Prostate gland (tissue), 2 donors: ENCODE data around the gene MYH9. TPM values are rescaled to one million over a fixed set of nuclear protein-coding genes. Genes with fewer than 3 reads are reported as not detected.

Source experiments
- DNase-seq: peaks from one replicate; pipeline ENCODE4 v3.0.0-alpha.2; 2019; ENCODE audit warnings: low spot score
- H3K27ac ChIP-seq, 2 donors: fragments of 200-600 bp; sonication (generic); 2 replicates each; pipeline ENCODE4 v1.5.1; 2017 to 2019
- H3K27me3 ChIP-seq: fragments of 200-600 bp; sonication (generic); replicated peaks from 2 replicates; pipeline ENCODE4 v1.5.1; 2019; ENCODE audit not compliant: insufficient read depth
- H3K36me3 ChIP-seq, 2 donors: fragments of 200-600 bp; sonication (generic); 1 replicate in 1 of 2; 2 replicates in 1 of 2; pipeline versions ENCODE4 v1.5.1 to v1.8.1; 2017 to 2019
- H3K4me1 ChIP-seq: fragments of 200-600 bp; sonication (generic); replicated peaks from 2 replicates; pipeline ENCODE4 v1.5.1; 2019
- H3K4me3 ChIP-seq, 2 donors: fragments of 200-600 bp; sonication (generic); 2 replicates each; pipeline ENCODE4 v1.5.1; 2017 to 2019
- H3K9me3 ChIP-seq: fragments of 200-600 bp; sonication (generic); 2 replicates; pipeline ENCODE4 v1.5.1; 2017
- POLR2A ChIP-seq: fragments of 450-650 bp; IDR thresholded peaks from one replicate; pipeline ENCODE4 v1.6.1; 2016; ENCODE audit warnings: antibody characterized with exemption, mild to moderate bottlenecking
- POLR2AphosphoS5 ChIP-seq: sonication (generic); formaldehyde crosslinking; IDR thresholded peaks from one replicate; pipeline ENCODE4 v1.6.1; 2017; ENCODE audit warnings: antibody characterized with exemption
- WGBS: methylation state at CpG from one replicate; pipeline ENCODE4 v1.1.5; 2018; 5-methylcytosine and 5-hydroxymethylcytosine counted together
- intact Hi-C: fragments of 100-400 bp; cut with DNase I; formaldehyde crosslinking; loops from one replicate; pipeline ENCODE4 v1.14.2; 2022
- total RNA-seq, 2 donors: library from RNA; depleted of rRNA; stranded (reverse); fragments of >200 nt; gene quantifications; one replicate each; pipeline ENCODE4 v1.1.0, GENCODE V29; 2016
- TF ChIP-seq, protein P1 (sequence below), 4 experiments: fragments of 200-600 bp in 2 of 4; fragments of 450-650 bp in 2 of 4; sonication (generic) in 2 of 4; IDR thresholded peaks; 1 replicate in 3 of 4; 2 replicates in 1 of 4; pipeline ENCODE4 v1.5.1; 2016 to 2019; ENCODE audit warnings: antibody characterized with exemption in 4 of 4, mild to moderate bottlenecking in 2 of 4, moderate library complexity in 2 of 4

MYH9 gene
- total RNA-seq, 2 donors from 2014 or later = 295 to 329 TPM

DNA sequence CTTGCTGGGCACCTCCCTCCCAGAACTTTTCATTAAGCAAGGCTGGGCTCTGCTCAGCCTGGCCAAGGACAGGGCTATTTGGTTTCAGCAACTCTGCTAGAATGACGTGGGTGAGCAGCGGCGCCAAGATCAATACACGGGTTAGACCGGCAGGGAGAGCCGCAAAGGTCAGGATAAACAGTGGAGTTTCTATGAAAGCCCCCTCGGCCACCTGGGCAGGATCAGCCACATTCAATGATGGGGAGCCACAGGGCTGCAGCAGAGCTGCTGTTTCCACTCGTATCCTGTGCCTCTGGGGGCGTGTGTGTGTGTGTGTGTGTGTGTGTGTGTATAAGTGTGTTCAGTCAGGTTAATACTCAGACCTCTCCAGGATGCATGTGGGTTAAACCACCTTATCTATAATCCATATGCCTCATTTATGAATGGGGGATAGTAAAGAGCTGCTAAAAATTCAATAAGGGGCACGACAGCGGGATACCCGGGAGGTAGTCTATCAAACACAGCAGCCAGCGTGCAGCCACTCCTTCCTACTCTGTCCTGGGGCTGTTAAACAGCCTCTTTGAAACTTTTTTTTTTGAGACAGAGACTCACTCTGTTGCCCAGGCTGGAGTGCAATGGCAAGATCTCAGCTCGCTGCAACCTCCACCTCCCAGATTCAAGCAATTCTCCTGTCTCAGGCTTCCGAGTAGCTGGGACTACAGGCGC lies 34.8 kb downstream of the MYH9 start:
- DNase-seq = peak; percentile 69
- no peaks in the 10 kb centered on the region for H3K27me3 ChIP-seq
- intact Hi-C loops = no loop called here
- H3K4me1 ChIP-seq = peaks cover 53% of the 10 kb centered on the region
- H3K9me3 ChIP-seq = no peaks in the 10 kb centered on the region
- no peak overlapping the region for H3K4me3 ChIP-seq
- WGBS = 31% methylated on average over 16 of the region's 16 CpGs
- no peaks in the 10 kb centered on the region for H3K36me3 ChIP-seq
- TF ChIP-seq POLR2A (no peak), POLR2AphosphoS5 (peak; percentile 61)
- peak overlapping the region; percentile 96 to 99 for H3K27ac ChIP-seq

DNA sequence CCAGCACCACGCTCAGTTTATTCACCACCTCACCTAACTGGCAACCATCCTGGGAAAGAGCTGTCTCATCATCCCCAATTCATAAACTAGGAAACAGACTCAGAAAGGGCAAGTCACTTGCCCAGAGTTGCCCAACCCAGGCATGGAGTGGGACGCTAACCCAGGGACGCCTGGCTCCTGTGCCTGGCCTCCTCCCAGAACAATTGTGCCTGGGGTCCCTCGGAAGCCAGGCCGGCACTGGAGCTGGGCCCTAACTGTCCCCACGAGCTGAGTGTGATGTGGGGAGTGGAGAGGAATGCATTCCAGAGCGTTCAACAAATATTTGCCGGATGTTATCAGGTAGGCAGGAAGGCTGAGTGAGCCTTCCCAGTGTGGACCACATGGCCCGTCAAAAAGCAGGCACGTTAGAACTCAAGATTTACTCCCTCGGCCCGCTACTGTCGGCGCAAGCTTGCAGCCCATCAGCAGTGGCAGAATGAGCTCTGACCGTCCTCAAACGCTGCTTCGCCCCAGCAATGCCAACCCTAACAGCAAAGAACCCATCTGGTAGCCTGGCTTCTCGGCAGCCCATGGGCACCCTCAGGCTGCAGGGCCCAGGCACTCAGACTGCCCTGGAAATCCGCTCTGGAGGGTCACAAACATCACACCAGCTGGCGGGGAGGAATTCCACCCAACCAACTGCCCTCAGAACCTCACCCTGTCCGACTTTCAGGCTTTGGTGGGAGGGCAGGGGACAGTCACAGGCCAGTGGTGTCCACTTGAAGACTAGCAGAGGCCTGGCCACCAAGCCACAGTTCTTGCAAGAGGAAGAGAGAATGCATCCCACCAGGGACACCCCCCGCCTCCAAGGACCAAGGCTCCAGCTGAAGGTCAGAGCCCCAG lies 35.6 kb downstream of the MYH9 start:
- H3K27ac ChIP-seq = peak overlapping the region; percentile 96 to 99
- no peaks in the 10 kb centered on the region for H3K9me3 ChIP-seq
- no peak overlapping the region for H3K4me3 ChIP-seq
- TF ChIP-seq, protein P1, sequence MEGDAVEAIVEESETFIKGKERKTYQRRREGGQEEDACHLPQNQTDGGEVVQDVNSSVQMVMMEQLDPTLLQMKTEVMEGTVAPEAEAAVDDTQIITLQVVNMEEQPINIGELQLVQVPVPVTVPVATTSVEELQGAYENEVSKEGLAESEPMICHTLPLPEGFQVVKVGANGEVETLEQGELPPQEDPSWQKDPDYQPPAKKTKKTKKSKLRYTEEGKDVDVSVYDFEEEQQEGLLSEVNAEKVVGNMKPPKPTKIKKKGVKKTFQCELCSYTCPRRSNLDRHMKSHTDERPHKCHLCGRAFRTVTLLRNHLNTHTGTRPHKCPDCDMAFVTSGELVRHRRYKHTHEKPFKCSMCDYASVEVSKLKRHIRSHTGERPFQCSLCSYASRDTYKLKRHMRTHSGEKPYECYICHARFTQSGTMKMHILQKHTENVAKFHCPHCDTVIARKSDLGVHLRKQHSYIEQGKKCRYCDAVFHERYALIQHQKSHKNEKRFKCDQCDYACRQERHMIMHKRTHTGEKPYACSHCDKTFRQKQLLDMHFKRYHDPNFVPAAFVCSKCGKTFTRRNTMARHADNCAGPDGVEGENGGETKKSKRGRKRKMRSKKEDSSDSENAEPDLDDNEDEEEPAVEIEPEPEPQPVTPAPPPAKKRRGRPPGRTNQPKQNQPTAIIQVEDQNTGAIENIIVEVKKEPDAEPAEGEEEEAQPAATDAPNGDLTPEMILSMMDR (IDR thresholded peaks at IDR 0.05) = no peak
- TF ChIP-seq POLR2AphosphoS5 = peak; percentile 84
- TF ChIP-seq POLR2A = peak; percentile 10
- intact Hi-C loops = no loop called here
- no peaks in the 10 kb centered on the region for H3K27me3 ChIP-seq
- peak; percentile 69 for DNase-seq
- 33% methylated on average over 22 of the region's 22 CpGs for WGBS
- no peaks in the 10 kb centered on the region for H3K36me3 ChIP-seq
- H3K4me1 ChIP-seq = peaks cover 46% of the 10 kb centered on the region

DNA sequence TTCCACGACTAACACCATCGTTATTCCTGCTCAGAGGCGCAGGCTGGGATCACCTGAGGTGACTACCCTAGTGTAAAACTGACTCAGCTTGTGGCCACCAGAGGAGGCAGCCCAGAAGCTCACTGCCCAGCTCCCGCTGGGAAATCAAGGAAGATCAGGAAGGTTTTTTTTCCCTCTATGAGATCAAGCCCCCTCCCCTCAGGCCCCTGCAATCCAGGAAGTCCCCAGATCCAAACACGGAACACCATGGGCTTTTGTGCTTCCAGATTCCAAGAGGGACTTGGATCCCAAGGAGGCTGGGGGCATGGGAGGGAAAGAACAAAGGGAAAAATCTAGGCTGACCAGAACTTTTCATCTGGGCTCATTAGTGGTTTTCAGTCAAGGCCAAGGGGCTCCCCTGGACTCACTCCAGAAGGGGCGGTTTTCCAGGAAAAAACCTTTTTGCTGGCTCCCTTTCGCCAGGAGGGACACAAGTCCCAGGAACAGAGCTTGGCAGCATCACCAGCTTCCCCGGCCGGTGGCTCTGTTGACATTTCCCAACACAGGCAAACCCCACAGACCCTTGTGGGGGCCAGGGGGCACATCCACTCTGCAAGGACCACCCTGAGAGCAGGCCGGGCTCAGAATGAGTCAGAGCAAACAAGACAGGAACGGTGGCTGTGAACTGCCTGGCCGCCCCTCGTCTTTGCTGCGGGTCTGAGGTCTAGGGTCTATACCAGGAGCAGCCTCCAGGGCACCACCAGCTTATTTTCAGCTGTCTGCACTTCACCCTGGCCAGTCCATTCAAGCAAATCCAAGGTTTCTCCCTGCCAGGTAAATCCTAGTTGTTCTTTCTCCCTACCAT lies 36.8 kb downstream of the MYH9 start:
- 18% methylated on average over 14 of the region's 14 CpGs for WGBS
- Histone ChIP-seq H3K4me3 (no peak overlapping the region), H3K27ac (peak overlapping the region; percentile 96 to 99), H3K27me3 (no peaks in the 10 kb centered on the region), H3K4me1 (peaks cover 38% of the 10 kb centered on the region), H3K9me3 (no peaks in the 10 kb centered on the region), H3K36me3 (no peaks in the 10 kb centered on the region)
- no peak for DNase-seq
- TF ChIP-seq, protein P1 (IDR thresholded peaks at IDR 0.05) = no peak
- TF ChIP-seq POLR2A = no peak
- TF ChIP-seq POLR2AphosphoS5 = no peak
- intact Hi-C loops = no loop called here

DNA sequence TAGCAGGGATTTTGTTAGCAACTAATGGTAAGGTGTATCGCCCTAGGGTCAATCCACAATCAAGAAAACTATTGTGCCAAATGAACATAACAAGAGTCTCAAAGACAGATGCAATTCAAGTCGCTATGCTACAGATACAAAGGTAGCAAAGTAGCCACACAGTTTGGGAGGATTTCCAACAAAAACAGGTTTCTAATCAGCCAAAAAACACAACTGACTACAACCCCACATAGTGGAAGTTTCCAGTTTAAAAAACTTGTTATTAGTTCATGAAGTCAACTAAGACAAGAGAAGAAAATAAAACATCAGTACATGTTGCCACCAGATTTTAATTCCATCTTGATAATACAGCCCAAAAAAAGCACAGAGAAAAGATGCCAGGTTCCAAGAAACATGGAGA lies 38.0 kb downstream of the MYH9 start:
- DNase-seq = no peak
- peaks cover 32% of the 10 kb centered on the region for H3K4me1 ChIP-seq
- no peaks in the 10 kb centered on the region for H3K9me3 ChIP-seq
- intact Hi-C loops = no loop called here
- WGBS = 82% methylated on average over 2 of the region's 2 CpGs
- no peaks in the 10 kb centered on the region for H3K27me3 ChIP-seq
- no peak overlapping the region for H3K4me3 ChIP-seq
- H3K27ac ChIP-seq = peak overlapping the region; percentile 96 to 99
- TF ChIP-seq, protein P1 (IDR thresholded peaks at IDR 0.05) = no peak
- no peak for TF ChIP-seq POLR2AphosphoS5
- TF ChIP-seq POLR2A = no peak
- no peaks in the 10 kb centered on the region for H3K36me3 ChIP-seq

DNA sequence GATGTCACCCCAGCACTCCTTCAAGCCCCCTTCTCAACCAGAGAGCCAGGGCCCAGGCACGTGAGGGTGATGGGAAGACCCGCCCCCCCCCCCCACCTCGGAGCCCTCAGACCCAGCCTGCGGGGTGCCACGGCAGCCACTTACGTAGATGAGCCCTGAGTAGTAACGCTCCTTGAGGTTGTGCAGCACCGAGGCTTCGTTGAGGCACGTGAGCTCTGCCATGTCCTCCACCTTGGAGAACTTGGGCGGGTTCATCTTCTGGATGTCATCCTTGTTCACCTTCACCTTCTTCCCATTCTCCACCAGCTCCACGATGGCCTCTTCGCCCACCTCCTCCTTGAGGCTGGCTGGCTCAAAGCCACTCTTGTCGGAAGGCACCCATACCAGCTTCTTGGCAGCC lies 39.0 kb downstream of the MYH9 start:
- no peaks in the 10 kb centered on the region for H3K36me3 ChIP-seq
- H3K4me3 ChIP-seq = no peak overlapping the region
- no peaks in the 10 kb centered on the region for H3K27me3 ChIP-seq
- H3K9me3 ChIP-seq = no peaks in the 10 kb centered on the region
- H3K4me1 ChIP-seq = peaks cover 38% of the 10 kb centered on the region
- WGBS = 80% methylated on average over 14 of the region's 14 CpGs
- no peak for DNase-seq
- H3K27ac ChIP-seq = peak overlapping the region; percentile 96 to 99
- intact Hi-C loops = no loop called here
- TF ChIP-seq POLR2AphosphoS5 (no peak), POLR2A (no peak)
- TF ChIP-seq, protein P1 (IDR thresholded peaks at IDR 0.05) = no peak
